ENCODE data around the gene PPARG. TPM values are rescaled to one million over a fixed set of nuclear protein-coding genes. Genes with fewer than 3 reads are reported as not detected.

Gene PPARG
- total and polyA plus RNA-seq, 2 of the 8 experiments (the other 6 are each of a cell fraction or from before 2014, with no cell fraction given): 0.06 TPM; not detected in 1

DNA sequence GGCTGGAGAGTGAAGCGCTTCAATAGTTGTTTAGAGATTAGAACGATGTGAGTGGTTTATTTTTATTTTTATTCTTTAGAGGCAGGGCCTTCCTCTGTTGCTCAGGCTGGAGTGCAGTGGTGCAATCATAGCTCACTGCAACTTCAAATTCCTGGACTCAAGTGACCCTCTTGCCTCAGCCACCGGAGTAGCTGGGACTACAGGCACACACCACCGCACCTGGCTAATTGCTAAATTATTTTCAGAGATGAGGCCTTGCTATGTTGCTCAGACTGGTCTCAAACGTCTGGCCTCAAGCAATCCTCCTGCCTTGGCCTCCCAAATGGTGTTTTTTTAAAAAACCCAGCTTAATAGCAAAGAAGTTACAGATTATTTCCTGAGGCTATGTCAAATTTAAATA is 29.0 kb downstream of the PPARG start:
- Histone ChIP-seq H4K91ac (replicated peaks; ENCODE audit: insufficient read length, low read length) (no peak overlapping the region), H3K79me1 (ENCODE audit: low read depth, low read length) (no peaks in the 10 kb centered on the region), H3K18ac (ENCODE audit: extremely low read depth, low read length) (no peak overlapping the region), H3K27me3 (replicated peaks in 1 of 4; ENCODE audit: control insufficient read depth in 3 of 4, extremely low read depth in 1 of 4, insufficient read depth in 3 of 4, low read length in 3 of 4) (no peaks in the 10 kb centered on the region), H3K4me3 (ENCODE audit: extremely low read depth in 1 of 4, insufficient read depth in 2 of 4, low read depth in 3 of 4, low read length in 4 of 4) (no peak overlapping the region), H3K4ac (replicated peaks; ENCODE audit: insufficient read length, low read depth, low read length) (no peak overlapping the region), H3K23me2 (ENCODE audit: low read depth, low read length) (no peaks in the 10 kb centered on the region), H2BK5ac (ENCODE audit: low read depth, low read length) (no peak overlapping the region), H4K20me1 (replicated peaks in 1 of 2; ENCODE audit: control insufficient read depth in 1 of 2, insufficient read depth in 2 of 2, low read length in 2 of 2) (no peaks in the 10 kb centered on the region), H2BK120ac (replicated peaks; ENCODE audit: low read depth, low read length) (no peak overlapping the region), H3K4me1 (replicated peaks in 1 of 4; ENCODE audit: control insufficient read depth in 3 of 4, insufficient read depth in 4 of 4, low read length in 3 of 4) (no peaks in the 10 kb centered on the region), H3K36me3 (ENCODE audit: control insufficient read depth in 2 of 4, insufficient read depth in 4 of 4, low read length in 3 of 4) (no peaks in the 10 kb centered on the region), H2AFZ (ENCODE audit: low read length) (no peak overlapping the region), H2AK5ac (ENCODE audit: low read depth, low read length) (no peak overlapping the region), H4K5ac (ENCODE audit: insufficient read length, low read depth, low read length) (no peak overlapping the region), H3K14ac (ENCODE audit: insufficient read length) (no peak overlapping the region), H3K56ac (replicated peaks; ENCODE audit: insufficient read length, low read depth, low read length) (peak overlapping the region; percentile 46), H3K27ac (ENCODE audit: low read depth, low read length) (no peak overlapping the region), H3K23ac (ENCODE audit: insufficient read length) (no peak overlapping the region), H3K4me2 (ENCODE audit: insufficient read depth in 1 of 2, low read depth in 2 of 2, low read length in 2 of 2) (no peak overlapping the region), H2BK20ac (ENCODE audit: low read length) (no peak overlapping the region), H3K9me3 (ENCODE audit: insufficient read depth in 2 of 2, low read depth in 1 of 2, low read length in 1 of 2) (no peaks in the 10 kb centered on the region), H2BK12ac (ENCODE audit: low read depth, low read length) (no peak overlapping the region), H3K79me2 (ENCODE audit: control insufficient read depth in 1 of 2, insufficient read depth in 2 of 2, low read length in 2 of 2) (no peaks in the 10 kb centered on the region), H3K9ac (replicated peaks in 1 of 4; ENCODE audit: extremely low read depth in 1 of 4, low read depth in 3 of 4, low read length in 3 of 4) (no peak overlapping the region), H4K8ac (ENCODE audit: extremely low read depth, insufficient read depth, low read length) (no peak overlapping the region), H2BK15ac (ENCODE audit: low read length) (no peak overlapping the region)
- TF ChIP-seq KDM1A (IDR thresholded peaks at IDR 0.05; ENCODE audit: borderline replicate concordance, low read length) (no peak), SP2 (IDR thresholded peaks at IDR 0.05; ENCODE audit: low read length) (no peak), CHD2 (IDR thresholded peaks at IDR 0.05; ENCODE audit: low read length) (no peak), MAFK (IDR thresholded peaks at IDR 0.05; ENCODE audit: low read depth, low read length) (no peak), KDM4A (IDR thresholded peaks at IDR 0.05; ENCODE audit: low read depth, low read length, severe bottlenecking) (no peak), SAP30 (IDR thresholded peaks at IDR 0.05; ENCODE audit: insufficient read depth, insufficient replicate concordance, low read length) (no peak), EZH2 (IDR thresholded peaks at IDR 0.05; ENCODE audit: low read depth, low read length, severe bottlenecking) (no peak), CTBP2 (IDR thresholded peaks at IDR 0.05; ENCODE audit: borderline replicate concordance, insufficient read depth, insufficient read length, low read length) (no peak), SP4 (IDR thresholded peaks at IDR 0.05; ENCODE audit: low read length) (no peak), GTF2F1 (IDR thresholded peaks at IDR 0.05; ENCODE audit: borderline replicate concordance, low read depth, low read length) (no peak), RBBP5 (IDR thresholded peaks at IDR 0.05; ENCODE audit: borderline replicate concordance, low read depth, low read length) (no peak)
- no peak for FAIRE-seq
- no peak for DNase-seq (ENCODE audit: low read depth in 1 of 2, low spot score in 2 of 2)
- WGBS, 2 experiments (ENCODE audit: extremely low coverage in 1 of 2, insufficient coverage in 1 of 2, insufficient read length in 1 of 2, insufficient replicate concordance in 2 of 2, low coverage in 1 of 2, low lambda C conversion rate in 2 of 2, missing lambda C conversion rate in 1 of 2): 91 to 100% methylated on average over 2 to 5 of the region's 5 CpGs
- CTCF ChIA-PET (ENCODE audit: partially characterized antibody): no interaction called here
- POLR2A ChIA-PET (ENCODE audit: partially characterized antibody): no interaction called here
